SHP77 (cell line): ENCODE data around the gene KRTAP12-3.
"Not testable (repeated sequence)": the region's sequence is repeated elsewhere in the genome, so short reads cannot be mapped to it uniquely, and the experiment has no call there.

Experiments used
- DNase-seq, 2 experiments: peaks; one replicate each; lab custom pipeline; 2025; lab: John Stamatoyannopoulos, UW

Gene KRTAP12-3

DNA sequence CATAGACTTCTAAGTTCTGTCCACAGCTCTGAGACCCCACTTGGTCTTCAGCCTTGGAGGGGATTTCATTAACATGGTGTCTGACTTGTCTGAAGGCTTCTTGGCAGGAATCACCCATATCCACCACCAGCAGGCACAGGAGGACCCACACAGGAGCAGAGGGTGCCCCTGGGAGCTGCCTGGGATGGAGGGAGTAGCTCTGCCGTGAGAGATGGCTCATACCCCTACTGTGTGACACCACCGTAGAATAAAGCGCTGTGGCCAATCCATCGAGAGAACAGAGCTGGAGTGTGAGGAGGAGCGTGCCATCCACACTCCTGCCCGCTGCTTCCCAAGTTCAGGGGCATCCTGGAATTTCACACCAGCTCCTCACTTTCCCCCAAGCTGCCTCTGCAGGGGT is 27.3 kb downstream of the KRTAP12-3 start:
- not testable (repeated sequence) for DNase-seq

DNA sequence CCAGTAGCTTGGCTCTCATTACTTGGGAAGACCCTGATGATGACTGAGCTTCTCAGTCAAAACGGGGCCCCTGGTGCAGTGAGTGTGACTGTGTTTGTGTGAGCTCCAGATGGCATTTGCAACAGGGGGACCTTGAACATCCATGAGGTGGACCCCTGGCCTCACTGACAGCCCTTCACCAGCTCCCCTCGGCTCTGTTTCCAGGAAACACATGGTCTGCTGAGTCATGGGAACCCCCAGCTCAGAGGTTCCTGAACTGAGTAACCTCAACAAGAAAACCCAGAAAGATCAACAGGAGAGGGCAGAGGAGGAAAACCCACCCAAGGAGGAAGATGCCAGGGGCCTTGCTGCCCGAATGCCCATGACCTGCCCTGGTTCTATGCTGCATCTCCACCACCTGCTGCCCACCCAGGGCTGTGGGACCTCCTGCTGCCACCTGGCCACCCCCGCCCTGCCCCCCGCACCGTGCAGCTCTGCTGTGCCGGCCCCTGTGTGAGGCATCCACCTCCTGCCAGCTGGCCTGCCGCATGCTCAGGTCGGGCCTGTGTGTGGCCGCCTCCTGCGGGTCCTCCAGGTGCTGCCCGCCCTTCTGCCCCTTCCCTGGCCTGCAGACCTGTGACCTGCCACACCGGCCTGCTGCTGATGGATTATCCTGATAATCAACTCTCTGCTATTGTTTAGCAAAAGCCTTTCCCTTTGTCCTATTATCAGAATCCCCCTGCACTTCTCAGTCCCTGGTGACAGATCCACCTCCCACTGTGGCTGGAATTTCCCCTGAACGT is 28.5 kb downstream of the KRTAP12-3 start:
- peak in 1 of 2 experiments; percentile 9 for DNase-seq

DNA sequence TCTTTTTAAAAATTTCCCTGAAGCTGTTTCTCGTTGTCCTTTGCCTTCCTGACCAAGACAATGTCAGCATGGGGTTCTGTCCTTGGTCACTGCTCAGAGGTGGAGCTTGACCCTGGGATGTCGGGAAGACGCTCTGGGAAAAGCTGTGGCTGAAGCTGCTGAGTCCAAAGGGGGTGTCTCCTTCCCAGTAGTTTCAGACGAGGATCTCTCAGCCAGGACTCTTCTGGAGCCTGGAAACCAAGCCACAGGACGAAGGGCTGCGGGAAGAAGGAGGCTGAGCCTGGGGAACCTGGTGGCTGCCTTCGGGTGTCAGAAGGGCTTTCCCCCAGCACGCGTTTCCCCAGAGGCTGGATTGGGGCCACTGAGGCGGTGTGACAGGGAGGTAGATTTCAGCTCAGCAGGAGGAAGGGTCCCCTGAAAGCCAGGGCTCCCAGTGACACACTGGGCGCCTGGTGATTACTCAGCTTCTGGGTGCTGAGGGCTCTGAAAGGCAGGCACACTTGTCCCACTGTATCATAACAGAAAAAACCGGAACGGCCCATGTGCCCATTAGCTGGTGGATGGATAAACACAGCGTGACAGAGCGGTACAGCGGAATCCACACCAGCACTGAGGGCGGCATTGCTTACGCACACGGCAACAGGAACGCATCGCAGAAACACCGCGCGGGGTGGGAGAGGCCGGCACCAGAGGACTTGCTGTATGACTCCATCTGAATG is 29.3 kb downstream of the KRTAP12-3 start:
- DNase-seq, result no peak

DNA sequence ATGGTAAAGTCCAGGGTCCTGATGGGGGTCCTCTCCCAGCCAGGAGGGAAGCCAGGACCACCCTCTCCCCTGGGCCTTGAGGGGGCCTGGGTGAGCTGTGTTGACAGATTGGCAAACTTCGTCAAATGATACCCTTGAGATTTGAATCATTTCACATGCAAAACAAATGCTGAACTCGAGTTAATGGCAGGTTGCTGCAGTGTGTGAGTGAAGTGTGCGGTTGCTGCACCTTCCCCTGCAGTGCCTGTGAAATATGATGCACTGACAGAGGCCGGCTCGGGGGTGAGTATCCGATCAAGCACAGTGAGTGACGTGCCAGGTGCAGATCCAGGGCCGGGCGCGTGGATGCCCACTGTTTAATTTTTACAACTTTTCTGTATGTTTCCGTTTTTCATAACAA is 29.9 kb downstream of the KRTAP12-3 start:
- peak in 1 of 2 experiments; percentile 14 for DNase-seq

DNA sequence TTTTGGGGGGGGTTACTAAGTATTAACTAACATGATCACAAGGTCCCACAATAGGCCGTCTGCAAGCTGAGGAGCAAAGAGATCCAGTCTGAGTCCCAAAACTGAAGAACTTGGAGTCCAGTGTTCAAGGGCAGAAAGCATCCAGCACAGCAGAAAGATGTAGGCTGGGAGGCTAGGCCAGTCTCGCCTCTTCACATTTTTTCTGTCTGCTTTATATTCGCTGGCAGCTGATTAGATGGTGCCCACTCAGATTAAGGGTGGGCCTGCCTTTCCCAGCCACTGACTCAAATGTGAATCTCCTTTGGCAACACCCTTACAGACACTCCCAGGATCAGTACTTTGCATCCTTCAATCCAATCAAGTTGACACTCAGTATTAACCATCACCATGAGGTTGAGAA is 32.0 kb downstream of the KRTAP12-3 start:
- DNase-seq, result not testable (repeated sequence)

DNA sequence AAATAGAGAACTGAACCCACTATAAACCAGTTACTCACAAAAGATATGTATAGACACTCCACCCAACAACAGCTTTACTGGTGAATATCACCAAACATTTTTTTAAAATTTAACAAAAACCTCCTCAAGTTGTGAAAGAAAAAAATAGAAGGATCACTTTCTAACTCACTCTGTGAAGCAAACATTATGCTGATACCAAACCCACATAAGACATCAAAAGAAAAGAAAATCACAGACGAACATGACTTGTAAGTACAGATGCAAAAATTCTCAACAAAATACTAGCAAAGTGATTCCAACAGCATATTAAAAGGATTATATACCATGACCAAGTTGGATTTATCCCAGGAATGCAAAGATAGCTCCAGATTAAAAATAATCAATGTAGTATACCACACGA is 34.0 kb downstream of the KRTAP12-3 start:
- DNase-seq, result no peak

DNA sequence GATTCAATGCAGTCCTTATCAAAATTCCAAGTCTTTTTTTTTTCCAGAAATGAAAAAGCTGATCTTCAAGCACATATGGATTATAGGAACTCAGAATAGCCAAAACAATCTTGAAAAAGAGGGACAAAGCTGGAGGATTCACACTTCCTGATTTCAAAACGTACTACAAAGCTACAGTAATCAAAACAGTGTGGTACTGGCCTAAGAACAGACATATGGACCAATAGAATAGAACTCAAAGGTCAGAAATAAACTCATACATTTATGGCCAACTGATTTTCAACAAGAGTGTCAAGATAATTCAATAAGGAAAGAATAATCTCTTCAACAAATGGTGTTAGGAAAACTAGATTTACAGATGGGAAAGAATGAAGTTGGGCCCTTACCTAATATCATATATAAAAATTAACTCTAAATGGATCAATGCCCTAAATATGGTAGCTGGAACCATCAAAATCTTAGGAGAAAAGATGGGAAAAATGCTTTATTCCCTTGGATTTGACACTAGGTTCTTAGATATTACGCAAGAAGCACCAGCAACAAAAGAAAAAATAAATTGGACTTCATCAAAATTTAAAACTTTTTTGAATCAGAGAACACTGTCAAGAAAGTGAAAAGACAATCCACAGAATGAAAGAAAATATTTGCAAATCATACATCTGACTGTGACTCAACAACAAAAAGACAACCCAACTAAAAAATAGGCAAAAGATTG is 35.2 kb downstream of the KRTAP12-3 start:
- DNase-seq, result no peak

DNA sequence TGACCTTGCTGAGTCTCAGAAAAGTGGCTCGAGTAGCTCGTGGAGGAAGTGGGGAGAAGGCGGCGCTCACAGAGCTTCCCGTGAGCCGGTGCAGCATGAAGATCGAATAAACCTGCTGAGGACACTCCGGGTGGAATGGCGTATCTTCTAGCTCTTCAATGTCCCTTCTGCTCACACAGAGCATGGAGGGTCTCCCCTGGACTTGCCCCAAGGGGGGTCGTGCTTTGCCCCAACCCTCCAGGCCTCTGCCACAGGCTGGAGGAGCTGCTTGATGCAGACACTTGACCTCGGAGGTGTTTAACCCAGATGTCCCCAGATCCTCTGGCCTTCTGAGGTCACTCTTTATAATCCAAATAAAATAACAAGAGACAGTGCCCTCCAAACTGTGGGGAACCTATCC is 37.0 kb downstream of the KRTAP12-3 start:
- DNase-seq, result no peak

DNA sequence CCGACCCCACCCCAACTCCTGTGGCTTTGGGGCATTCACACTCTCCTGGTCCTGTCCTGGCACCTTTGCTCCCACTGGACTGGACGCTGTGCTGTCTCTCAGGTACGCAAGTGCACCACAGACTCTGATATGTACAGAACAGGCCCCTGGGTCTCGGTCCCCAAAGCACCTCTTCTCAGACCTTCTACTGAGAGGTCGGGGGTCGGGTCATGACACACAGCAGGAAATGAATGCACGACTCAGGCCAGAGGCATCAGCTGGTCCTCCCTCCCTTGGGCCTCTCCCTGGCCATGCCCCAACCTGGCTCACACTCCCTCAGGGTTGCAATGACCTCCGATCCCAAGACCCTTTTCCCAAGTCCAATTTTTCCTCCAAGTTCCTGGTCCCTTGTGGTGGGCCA is 37.5 kb downstream of the KRTAP12-3 start:
- DNase-seq, result no peak

DNA sequence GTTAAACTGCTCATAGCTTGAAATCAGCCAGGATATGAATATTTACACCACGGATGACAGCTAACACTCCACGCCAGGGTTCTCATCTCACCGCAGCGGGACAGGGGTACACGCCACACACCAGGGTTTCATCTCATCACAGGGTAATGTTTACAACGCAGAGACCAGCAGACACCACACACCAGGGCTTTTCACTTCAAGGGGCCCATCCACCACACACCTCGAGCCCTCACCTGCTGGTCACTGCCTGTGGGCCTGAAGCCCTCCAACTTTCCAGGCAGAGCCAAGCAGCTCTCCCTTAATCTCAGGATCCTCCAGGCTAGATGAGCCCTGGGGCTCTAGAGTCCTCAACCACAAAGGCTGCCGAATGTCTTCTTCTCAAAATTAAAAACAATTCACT is 37.9 kb downstream of the KRTAP12-3 start:
- no peak for DNase-seq

DNA sequence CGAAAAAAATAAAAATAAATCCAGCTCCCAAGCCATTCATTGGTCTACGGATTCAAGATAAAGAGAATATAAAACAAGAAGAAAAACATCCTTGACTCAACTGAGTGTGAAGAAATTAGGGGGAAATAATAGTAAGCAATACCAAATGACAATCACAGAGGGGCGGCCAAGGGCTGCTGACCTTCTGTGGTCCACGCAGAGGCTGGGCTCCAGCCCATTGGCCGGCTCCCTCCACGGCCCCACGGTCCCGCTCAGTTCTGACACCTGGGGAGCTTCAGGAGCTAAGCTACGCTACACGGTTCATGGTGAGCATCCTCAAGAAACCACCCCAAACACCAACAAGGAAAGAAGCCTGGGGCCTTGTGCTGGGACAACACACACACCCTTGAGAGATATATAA is 38.8 kb downstream of the KRTAP12-3 start:
- no peak for DNase-seq

DNA sequence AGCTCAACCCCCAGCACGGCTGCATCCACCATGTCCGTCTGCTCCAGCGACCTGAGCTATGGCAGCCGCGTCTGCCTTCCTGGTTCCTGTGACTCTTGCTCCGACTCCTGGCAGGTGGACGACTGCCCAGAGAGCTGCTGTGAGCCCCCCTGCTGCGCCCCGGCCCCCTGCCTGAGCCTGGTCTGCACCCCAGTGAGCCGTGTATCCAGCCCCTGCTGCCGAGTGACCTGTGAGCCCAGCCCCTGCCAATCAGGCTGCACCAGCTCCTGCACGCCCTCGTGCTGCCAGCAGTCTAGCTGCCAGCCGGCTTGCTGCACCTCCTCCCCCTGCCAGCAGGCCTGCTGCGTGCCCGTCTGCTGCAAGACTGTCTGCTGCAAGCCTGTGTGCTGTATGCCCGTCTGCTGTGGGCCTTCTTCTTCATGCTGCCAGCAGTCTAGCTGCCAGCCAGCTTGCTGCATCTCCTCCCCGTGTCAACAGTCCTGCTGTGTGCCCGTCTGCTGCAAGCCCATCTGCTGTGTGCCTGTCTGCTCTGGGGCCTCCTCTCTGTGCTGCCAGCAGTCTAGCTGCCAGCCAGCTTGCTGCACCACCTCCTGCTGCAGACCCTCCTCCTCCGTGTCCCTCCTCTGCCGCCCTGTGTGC is 39.6 kb downstream of the KRTAP12-3 start, which contains the start of gene KRTAP10-12:
Gene KRTAP10-12, plus strand, starts transcription at position 1 of the 639 bp plus-strand sequence. Its CDS starts 30 bp downstream, at position 31.
- not testable (repeated sequence) for DNase-seq

DNA sequence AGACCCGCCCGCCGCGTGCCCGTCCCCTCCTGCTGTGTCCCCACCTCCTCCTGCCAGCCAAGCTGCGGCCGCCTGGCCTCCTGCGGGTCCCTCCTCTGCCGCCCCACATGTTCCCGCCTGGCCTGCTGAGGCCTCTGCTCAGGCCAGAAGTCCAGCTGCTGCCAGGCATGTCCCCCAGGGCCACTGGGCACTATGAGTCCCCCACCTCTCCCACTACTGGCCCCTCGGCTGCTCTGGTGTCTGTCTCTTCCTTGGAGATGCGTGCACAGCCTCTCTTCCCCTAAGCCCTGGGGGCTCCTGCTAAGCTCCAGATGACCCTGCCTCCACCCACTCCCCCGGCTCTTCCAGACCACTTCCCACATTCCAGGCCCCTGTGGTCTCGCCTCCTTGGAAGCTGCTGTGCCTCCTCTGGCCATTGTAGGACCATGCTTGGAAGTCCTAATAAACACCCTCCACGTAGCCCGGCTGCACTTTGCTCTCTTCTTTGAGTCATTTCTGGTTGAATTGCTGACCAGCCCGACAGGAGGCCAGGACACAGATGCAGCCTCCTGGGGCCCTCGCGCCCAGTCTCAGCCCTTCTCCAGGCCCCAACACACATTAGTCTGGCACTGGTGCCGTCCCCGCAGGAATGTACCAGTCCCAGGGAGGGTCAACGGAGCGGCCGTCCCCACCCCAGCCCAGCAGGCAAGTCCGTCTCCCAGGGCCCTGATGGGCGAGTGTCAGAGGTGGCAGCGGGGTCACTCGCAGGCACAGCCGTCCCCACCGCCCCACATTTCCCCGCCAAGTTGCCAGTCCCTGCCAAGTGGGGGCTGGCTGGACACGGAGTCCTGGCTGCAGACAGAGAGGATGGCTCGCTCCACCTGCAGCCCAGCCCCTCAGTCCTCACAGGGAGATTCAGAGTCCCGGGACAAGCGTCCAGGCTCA is 40.3 kb downstream of the KRTAP12-3 start:
- DNase-seq, result no peak

DNA sequence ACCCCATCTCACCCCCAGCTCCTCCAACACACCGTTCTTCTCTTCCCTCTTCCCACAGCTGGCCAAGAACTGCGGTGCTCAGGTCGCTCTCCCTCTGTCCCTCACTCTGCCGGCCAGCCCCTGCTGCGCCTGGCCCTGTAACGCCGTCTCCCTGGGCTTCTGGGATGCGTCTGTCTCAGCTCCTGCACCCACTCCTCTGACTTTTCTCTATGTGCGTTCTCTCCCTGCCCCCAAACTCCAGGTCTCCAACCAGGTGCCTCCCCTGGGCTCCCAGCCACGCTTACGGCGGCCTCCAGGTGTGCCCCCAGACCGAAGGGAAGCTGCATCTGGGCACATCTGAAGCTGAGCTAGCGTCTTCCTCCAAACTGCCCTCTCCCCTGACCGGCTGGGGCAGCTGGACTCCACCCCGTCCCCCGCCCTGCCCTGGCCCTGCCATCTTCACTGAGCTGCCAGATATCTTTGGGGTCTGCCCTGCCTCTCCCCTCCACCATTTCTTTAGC is 41.8 kb downstream of the KRTAP12-3 start:
- no peak for DNase-seq

DNA sequence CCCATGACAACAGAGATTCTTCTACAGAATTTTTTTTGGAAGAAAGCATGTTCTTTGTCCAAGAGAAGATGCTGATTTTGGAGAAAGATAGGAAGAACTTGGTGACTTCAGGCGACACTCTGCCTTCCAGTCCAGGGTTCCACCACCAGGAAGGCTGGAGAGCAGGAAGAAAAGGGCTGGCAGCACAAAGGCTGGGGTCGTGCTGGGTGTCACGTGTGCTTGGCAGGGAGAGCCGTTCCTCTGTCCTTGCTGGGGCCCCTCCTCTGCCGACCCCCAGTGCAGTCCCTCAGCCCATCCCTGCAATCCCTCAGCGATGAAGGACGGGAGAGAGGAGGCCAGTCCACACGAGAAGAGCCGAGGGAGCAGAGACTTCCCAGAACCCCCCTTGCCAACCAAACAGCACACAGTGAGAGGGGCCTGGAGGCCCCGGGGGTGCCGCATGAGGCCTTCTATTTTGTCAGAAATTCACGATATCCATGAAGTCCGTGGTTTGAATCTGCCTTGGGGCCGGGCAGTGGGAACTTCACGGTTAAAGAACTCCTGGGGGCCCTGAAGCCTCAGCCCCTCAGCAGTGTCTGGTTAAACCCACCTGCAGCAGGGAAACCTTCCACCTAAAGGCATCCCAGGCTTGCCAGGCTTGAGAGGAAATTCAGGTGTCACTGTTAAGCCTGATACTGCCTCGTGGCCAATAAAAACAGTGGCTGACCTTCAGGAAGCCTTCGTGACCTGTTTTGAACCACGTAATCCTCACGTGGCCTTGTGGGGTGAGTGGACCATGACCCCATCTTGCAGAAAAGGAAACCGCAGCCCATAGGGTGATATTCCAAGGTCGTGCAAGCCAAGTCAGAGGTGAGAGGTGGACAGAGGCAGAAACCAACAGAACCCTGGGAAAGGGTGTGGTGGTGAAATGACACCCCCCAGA is 42.6 kb downstream of the KRTAP12-3 start:
- no peak for DNase-seq

DNA sequence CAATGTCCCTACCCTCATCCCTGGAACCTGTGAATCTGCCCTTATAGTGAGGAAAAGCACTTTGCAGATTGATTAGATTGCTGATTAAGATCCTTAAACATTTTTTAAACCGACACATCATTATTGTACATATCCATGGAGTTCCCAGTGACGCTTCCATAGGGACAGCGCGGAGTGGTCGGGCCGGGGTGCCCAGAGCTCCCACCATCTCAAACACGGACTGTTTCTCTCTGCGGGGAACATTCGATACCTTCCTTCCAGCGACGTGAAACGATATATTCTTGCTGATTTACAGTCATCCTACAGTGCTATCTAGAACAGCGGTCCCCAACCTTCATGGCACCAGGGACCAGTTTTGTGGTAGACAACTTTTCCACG is 43.3 kb downstream of the KRTAP12-3 start:
- no peak for DNase-seq

DNA sequence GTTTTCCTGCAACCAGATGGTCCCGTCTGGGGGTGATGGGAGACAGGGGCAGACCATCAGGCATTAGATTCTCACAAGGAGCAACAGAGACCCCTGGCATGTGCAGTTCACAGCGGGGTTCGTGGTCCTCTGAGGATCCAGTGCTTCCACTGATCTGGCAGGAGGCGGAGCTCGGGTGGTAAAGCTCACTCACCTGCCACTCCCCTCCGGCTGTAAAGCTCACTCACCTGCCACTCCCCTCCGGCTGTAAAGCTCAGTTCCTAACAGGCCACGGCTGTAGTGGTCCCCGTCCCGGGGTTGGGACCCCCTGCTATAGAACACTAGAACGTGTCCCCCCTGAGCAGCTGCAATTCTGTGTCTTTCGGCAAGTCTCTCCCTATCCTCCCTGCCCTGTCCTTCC is 43.8 kb downstream of the KRTAP12-3 start:
- DNase-seq, result no peak

DNA sequence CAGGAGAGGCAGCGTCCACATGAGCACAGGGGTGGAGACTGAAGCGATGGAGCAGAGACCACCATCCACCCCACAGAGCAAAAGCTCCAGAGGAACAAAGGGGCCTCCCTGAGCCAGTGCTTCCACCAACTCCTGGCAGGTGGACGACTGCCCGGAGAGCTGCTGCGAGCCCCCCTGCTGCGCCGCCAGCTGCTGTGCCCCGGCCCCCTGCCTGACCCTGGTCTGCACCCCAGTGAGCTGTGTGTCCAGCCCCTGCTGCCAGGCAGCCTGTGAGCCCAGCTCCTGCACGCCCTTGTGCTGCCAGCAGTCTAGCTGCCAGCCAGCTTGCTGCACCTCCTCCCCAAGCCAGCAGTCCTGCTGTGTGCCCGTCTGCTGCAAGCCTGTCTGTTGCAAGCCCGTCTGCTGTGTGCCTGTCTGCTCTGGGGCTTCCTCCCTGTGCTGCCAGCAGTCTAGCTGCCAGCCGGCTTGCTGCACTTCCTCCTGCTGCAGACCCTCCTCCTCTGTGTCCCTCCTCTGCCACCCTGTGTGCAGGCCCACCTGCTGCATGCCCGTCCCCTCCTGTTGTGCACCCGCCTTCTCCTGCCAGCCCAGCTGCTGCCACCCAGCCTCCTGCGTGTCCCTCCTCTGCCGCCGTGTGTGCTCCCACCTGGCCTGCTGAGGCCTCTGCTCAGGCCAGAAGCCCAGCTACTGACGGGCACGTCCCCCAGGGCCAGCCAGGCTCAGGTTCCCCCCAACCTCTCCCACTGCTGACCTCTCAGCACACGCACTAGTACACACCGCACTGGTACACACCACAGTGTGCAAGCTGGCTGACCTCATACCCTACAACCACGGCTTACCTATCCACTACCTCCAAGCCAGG is 44.6 kb downstream of the KRTAP12-3 start:
- peak; percentile 21 to 60 for DNase-seq
